ENCODE data around the gene DNAH14. TPM values are rescaled to one million over a fixed set of nuclear protein-coding genes. Genes with fewer than 3 reads are reported as not detected.

DNAH14 gene
- total RNA-seq, 4 donors from 2014 or later: 9.5 to 32.4 (median 14.8) TPM

GRCh38 chr1:225044258-225044657 is 114.8 kb downstream of the DNAH14 start:
- no peaks in the 10 kb centered on the region for H3K4me1 ChIP-seq
- H3K4me3 ChIP-seq: no peak overlapping the region
- no peaks in the 10 kb centered on the region for H3K36me3 ChIP-seq
- no peak for ATAC-seq
- no peaks in the 10 kb centered on the region for H3K27me3 ChIP-seq
- no peak overlapping the region for H3K27ac ChIP-seq
- H3K9me3 ChIP-seq: no peaks in the 10 kb centered on the region
- TF ChIP-seq POLR2AphosphoS5 (IDR thresholded peaks at IDR 0.05) (no peak), EP300 (IDR thresholded peaks at IDR 0.05) (no peak), CTCF (IDR thresholded peaks at IDR 0.05) (no peak), POLR2A (IDR thresholded peaks at IDR 0.05) (no peak)

- H3K4me3 ChIP-seq: no peak overlapping the region
- 93 to 100% methylated on average over 2 of the region's 2 CpGs for whole genome bisulfite sequencing, 2 donors (ENCODE audit: low coverage in 1 of 2)
- no peaks in the 10 kb centered on the region for H3K4me1 ChIP-seq
- H3K27ac ChIP-seq: no peak overlapping the region
- no peaks in the 10 kb centered on the region for H3K36me3 ChIP-seq
- no peaks in the 10 kb centered on the region for H3K9me3 ChIP-seq
- no peak for TF ChIP-seq POLR2A (IDR thresholded peaks at IDR 0.05)
- no peak for TF ChIP-seq EP300 (IDR thresholded peaks at IDR 0.05)
- TF ChIP-seq CTCF (IDR thresholded peaks at IDR 0.05): no peak
- TF ChIP-seq POLR2AphosphoS5 (IDR thresholded peaks at IDR 0.05): no peak
- ATAC-seq: no peak
- no peaks in the 10 kb centered on the region for H3K27me3 ChIP-seq
Measured at GRCh38 chr1:225049594-225049993, 120.1 kb downstream of the DNAH14 start.

- H3K27ac ChIP-seq: no peak overlapping the region
- no peaks in the 10 kb centered on the region for H3K36me3 ChIP-seq
- peaks cover 0 to 9% (median 0%) of the 10 kb centered on the region in 3 donors for H3K9me3 ChIP-seq
- no peak for ATAC-seq
- no peak overlapping the region for H3K4me3 ChIP-seq
- H3K4me1 ChIP-seq: no peaks in the 10 kb centered on the region
- 97 to 100% methylated on average over 1 to 2 of the region's 2 CpGs for WGBS, 2 donors (ENCODE audit: low coverage in 1 of 2)
- H3K27me3 ChIP-seq: no peaks in the 10 kb centered on the region
- TF ChIP-seq POLR2AphosphoS5 (IDR thresholded peaks at IDR 0.05) (no peak), EP300 (IDR thresholded peaks at IDR 0.05) (no peak)
Measured at GRCh38 chr1:225063722-225064121, 134.2 kb downstream of the DNAH14 start.

- Histone ChIP-seq H3K4me1 (no peaks in the 10 kb centered on the region), H3K27me3 (no peaks in the 10 kb centered on the region), H3K4me3 (no peak overlapping the region), H3K36me3 (no peaks in the 10 kb centered on the region), H3K9me3 (peaks cover 0 to 33% (median 0%) of the 10 kb centered on the region in 3 donors), H3K27ac (no peak overlapping the region)
- no peak for ATAC-seq
- 45 to 67% methylated on average over 2 of the region's 2 CpGs for WGBS, 2 donors (ENCODE audit: low coverage in 1 of 2)
- TF ChIP-seq POLR2AphosphoS5 (IDR thresholded peaks at IDR 0.05) (no peak), POLR2A (IDR thresholded peaks at IDR 0.05) (no peak), CTCF (IDR thresholded peaks at IDR 0.05) (no peak), EP300 (IDR thresholded peaks at IDR 0.05) (no peak)
Measured at GRCh38 chr1:225070972-225071371, 141.5 kb downstream of the DNAH14 start.

GRCh38 chr1:225097175-225097574 is 167.7 kb downstream of the DNAH14 start:
- TF ChIP-seq EP300 (IDR thresholded peaks at IDR 0.05) (no peak), CTCF (IDR thresholded peaks at IDR 0.05) (no peak), POLR2A (IDR thresholded peaks at IDR 0.05) (no peak), POLR2AphosphoS5 (IDR thresholded peaks at IDR 0.05) (no peak)
- 78 to 84% methylated on average over 3 of the region's 3 CpGs for WGBS, 2 donors (ENCODE audit: low coverage in 1 of 2)
- Histone ChIP-seq H3K9me3 (peaks cover 0 to 20% (median 0%) of the 10 kb centered on the region in 3 donors), H3K27ac (no peak overlapping the region), H3K4me1 (no peaks in the 10 kb centered on the region), H3K4me3 (no peak overlapping the region), H3K36me3 (no peaks in the 10 kb centered on the region), H3K27me3 (no peaks in the 10 kb centered on the region)
- no peak for ATAC-seq
